ENCODE data around the gene MKI67. TPM values are rescaled to one million over a fixed set of nuclear protein-coding genes. Genes with fewer than 3 reads are reported as not detected.

MKI67 gene
- total and polyA plus RNA-seq, 10 donors, result 0.61 to 21.6 (median 7.6) TPM

DNA sequence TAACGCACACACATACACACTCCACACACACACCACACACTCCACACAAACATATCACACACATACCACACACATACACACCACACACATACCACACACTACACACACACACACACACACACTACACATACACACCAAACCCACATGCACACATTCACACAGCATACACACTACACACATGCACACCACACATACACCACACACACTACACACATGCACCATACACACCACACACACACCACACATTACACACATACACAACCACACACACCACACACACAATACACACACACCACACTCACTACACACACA lies 66.3 kb downstream of the MKI67 start:
- no peaks in the 10 kb centered on the region for H3K9me3 ChIP-seq
- WGBS, 5 donors, result 62 to 100% (median 89%) methylated on average over 1 of the region's 1 CpG
- H3K4me3 ChIP-seq, result no peak overlapping the region
- TF ChIP-seq POLR2A (IDR thresholded peaks at IDR 0.05), result no peak
- TF ChIP-seq, protein P1, sequence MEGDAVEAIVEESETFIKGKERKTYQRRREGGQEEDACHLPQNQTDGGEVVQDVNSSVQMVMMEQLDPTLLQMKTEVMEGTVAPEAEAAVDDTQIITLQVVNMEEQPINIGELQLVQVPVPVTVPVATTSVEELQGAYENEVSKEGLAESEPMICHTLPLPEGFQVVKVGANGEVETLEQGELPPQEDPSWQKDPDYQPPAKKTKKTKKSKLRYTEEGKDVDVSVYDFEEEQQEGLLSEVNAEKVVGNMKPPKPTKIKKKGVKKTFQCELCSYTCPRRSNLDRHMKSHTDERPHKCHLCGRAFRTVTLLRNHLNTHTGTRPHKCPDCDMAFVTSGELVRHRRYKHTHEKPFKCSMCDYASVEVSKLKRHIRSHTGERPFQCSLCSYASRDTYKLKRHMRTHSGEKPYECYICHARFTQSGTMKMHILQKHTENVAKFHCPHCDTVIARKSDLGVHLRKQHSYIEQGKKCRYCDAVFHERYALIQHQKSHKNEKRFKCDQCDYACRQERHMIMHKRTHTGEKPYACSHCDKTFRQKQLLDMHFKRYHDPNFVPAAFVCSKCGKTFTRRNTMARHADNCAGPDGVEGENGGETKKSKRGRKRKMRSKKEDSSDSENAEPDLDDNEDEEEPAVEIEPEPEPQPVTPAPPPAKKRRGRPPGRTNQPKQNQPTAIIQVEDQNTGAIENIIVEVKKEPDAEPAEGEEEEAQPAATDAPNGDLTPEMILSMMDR (IDR thresholded peaks at IDR 0.05 in 8 of 11, conservative IDR thresholded peaks at IDR 0.05 in 3 of 11), result peak in 1 of 11 experiments; percentile 18
- DNase-seq, result no peak
- no peaks in the 10 kb centered on the region for H3K27me3 ChIP-seq (replicated peaks in 1 of 7)
- intact Hi-C loops (cut with DNase I; ENCODE audit: low total_unique reads), result no loop called here
- H3K27ac ChIP-seq, result peak overlapping the region in 3 of 8 donors; percentile 93 to 95 (median 94)
- H3K4me1 ChIP-seq, result peaks cover 37 to 98% (median 57%) of the 10 kb centered on the region in 6 donors
- H3K36me3 ChIP-seq, result peaks cover 0 to 77% (median 46%) of the 10 kb centered on the region in 6 donors

DNA sequence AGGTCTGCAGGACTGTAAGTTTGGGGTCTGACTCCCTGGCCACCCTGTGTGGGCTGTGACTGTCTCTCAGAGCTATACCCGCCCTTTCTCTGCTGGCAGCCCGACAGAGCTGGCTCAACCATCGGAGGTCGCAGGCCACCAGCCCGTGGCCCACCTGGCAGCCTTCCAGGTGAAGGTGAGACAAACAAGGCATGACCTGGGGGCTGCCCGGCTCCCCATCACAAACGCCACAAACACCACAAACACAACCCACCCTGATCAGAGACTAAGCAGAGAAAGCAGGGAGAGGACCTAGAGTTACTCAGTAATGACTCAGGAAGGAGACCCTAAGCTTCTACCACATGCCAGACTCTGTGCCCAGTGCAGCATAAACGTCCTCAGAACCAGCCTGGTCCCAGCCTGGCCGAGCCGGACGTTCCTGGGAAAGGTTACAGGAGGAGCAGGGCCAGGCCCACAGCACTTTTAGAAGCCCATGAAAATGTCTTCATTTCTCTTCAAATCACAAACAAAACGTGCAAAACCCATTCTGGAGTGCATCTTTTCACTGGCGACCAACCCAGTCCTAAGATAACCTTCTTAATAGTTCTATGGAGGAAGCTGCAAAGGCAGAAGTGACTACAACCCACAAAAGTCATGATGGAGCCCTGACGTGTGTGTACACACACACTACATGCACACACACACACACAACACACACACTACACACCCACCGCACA lies 66.8 kb downstream of the MKI67 start:
- peak; percentile 76 for DNase-seq
- TF ChIP-seq POLR2AphosphoS5 (IDR thresholded peaks at IDR 0.05), result peak in 1 of 3 donors; percentile 46
- TF ChIP-seq, protein P1 (IDR thresholded peaks at IDR 0.05 in 8 of 11, conservative IDR thresholded peaks at IDR 0.05 in 3 of 11), result no peak
- intact Hi-C loops (cut with DNase I; ENCODE audit: low total_unique reads), result no loop called here
- H3K27me3 ChIP-seq (replicated peaks in 1 of 7), result no peaks in the 10 kb centered on the region
- H3K27ac ChIP-seq, result peak overlapping the region in 5 of 8 donors; percentile 16 to 95 (median 93)
- H3K9me3 ChIP-seq, result no peaks in the 10 kb centered on the region
- peaks cover 0 to 81% (median 50%) of the 10 kb centered on the region in 6 donors for H3K36me3 ChIP-seq
- H3K4me1 ChIP-seq, result peaks cover 34 to 98% (median 56%) of the 10 kb centered on the region in 6 donors
- no peak overlapping the region for H3K4me3 ChIP-seq
- WGBS, 5 donors, result 70 to 78% (median 77%) methylated on average over 15 of the region's 15 CpGs

DNA sequence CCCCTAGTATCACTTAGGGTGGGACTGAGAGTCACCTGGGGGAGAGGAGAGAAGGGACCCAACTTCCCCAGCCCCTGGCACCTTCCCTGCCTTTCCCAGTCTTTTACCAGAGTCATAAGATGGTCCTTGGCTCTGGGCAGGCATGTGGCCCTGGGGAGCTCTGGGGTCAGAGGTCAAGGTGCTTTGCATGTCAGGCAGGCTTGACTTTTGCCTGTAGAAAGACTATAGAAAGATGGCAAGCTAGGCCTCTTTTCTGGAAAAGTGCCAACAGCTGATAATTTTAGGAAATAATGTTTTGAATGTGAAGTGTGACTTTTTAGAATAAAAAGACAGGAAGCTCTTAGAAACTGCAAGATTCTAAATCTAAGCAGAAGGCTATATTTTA lies 67.5 kb downstream of the MKI67 start:
- peak; percentile 36 for DNase-seq
- no peak for TF ChIP-seq POLR2A (IDR thresholded peaks at IDR 0.05)
- TF ChIP-seq POLR2AphosphoS5 (IDR thresholded peaks at IDR 0.05), result no peak
- TF ChIP-seq, protein P1 (IDR thresholded peaks at IDR 0.05 in 8 of 11, conservative IDR thresholded peaks at IDR 0.05 in 3 of 11), result no peak
- H3K36me3 ChIP-seq, result peaks cover 0 to 87% (median 55%) of the 10 kb centered on the region in 6 donors
- no peaks in the 10 kb centered on the region for H3K27me3 ChIP-seq (replicated peaks in 1 of 7)
- H3K4me3 ChIP-seq, result no peak overlapping the region
- peaks cover 27 to 97% (median 51%) of the 10 kb centered on the region in 6 donors for H3K4me1 ChIP-seq
- H3K9me3 ChIP-seq, result no peaks in the 10 kb centered on the region
- H3K27ac ChIP-seq, result peak overlapping the region in 6 of 8 donors; percentile 7 to 95 (median 70)
- intact Hi-C loops (cut with DNase I; ENCODE audit: low total_unique reads), result no loop called here

DNA sequence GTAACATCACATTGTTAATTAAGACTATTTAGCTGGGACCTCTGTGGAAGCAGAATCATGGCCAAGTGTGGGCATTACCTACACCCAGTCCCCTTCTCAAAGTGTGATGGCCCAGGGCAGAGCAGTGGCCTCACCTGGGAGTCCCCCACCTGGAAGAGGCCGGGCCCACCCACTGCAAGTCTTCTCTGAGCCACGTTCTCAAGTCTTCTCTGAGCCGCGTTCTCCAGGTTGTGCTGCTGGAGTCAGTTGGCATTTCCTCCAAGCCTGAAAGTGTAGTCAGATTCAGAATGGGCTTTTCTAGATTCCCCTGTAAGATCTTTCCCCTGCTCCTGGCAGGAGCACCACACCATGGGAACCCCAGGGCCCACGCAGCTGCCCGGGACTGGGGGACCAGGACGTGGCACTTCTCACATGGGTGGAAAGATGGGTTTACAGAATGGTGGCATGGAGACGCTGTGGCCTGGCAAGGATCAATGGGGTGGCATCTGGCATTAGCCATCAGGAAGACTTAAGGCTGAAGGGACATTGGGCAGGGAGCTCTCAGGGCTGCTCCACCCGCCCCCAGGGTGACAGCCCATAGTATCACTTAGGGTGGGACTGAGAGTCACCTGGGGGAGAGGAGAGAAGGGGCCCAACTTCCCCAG lies 68.0 kb downstream of the MKI67 start:
- no peak overlapping the region for H3K4me3 ChIP-seq
- H3K4me1 ChIP-seq, result peaks cover 22 to 97% (median 47%) of the 10 kb centered on the region in 6 donors
- H3K27ac ChIP-seq, result peak overlapping the region in 5 of 8 donors; percentile 7 to 95 (median 93)
- H3K36me3 ChIP-seq, result peaks cover 0 to 93% (median 58%) of the 10 kb centered on the region in 6 donors
- DNase-seq, result peak; percentile 74
- WGBS, 5 donors, result 87 to 98% (median 94%) methylated on average over 6 to 9 of the region's 9 CpGs
- H3K9me3 ChIP-seq, result no peaks in the 10 kb centered on the region
- no peaks in the 10 kb centered on the region for H3K27me3 ChIP-seq (replicated peaks in 1 of 7)
- TF ChIP-seq, protein P1 (IDR thresholded peaks at IDR 0.05 in 8 of 11, conservative IDR thresholded peaks at IDR 0.05 in 3 of 11), result no peak
- TF ChIP-seq POLR2AphosphoS5 (IDR thresholded peaks at IDR 0.05), result peak in 1 of 3 donors; percentile 27
- no peak for TF ChIP-seq POLR2A (IDR thresholded peaks at IDR 0.05)
- intact Hi-C loops (cut with DNase I; ENCODE audit: low total_unique reads), result no loop called here

Measured in spleen (tissue), 11 donors.